ENCODE results near the gene VAV1. TPM values are rescaled to one million over a fixed set of nuclear protein-coding genes. Genes with fewer than 3 reads are reported as not detected.
A peak's percentile ranks its signal among the peaks of the same experiment; 100 is the strongest.

VAV1 gene
- total and polyA plus RNA-seq, 2 of the 13 experiments (the other 11 are each of a cell fraction or from before 2014, with no cell fraction given) = not detected

DNA sequence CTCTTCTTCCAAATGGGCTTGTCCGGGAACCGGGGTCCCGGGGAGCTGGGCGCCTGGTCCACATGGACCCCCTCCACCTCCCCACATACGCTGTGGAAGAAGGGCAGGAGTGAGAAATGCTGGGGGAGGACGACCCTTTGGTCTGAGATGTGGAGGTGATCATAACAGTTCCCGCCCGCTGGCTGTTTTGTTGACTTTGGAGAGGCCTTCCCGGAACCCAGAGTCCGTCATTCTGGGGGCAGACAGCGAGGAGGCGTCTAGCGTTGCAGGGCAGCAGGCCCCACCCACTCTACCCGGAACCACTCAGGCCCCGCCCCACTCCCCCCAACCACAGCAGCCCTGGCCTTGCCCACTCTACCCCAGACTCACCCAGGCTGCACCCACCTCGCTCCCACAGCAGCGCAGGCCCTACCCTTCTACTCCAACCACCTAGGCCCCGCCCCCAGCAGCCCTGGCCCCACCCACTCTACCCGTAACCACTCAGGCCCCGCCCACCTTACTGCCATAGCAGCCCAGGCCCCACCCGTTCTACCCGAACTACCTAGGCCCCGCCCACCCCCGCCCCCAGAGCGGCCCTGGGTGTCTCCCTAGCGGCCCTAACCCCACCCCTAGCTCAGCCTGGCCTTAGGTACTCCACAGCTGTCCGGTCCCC is 42.2 kb upstream of the VAV1 start (continued):
- TF ChIP-seq KIAA2018 (CRISPR knock-in tag; IDR thresholded peaks at IDR 0.05; ENCODE audit: borderline replicate concordance) = no peak
- no peak for TF ChIP-seq HHEX (CRISPR knock-in tag; IDR thresholded peaks at IDR 0.05)
- peak; percentile 77; the same call in 1 of the 2 replicates for TF ChIP-seq KAT8 (CRISPR knock-in tag; IDR thresholded peaks at IDR 0.05)
- TF ChIP-seq ZNF292 (CRISPR knock-in tag; IDR thresholded peaks at IDR 0.05; ENCODE audit: borderline replicate concordance, low read depth) = no peak
- TF ChIP-seq ZNF143 (CRISPR knock-in tag; IDR thresholded peaks at IDR 0.05) = peak; percentile 36; the same call in 1 of the 2 replicates
- peak; percentile 86; the same call in 1 of the 2 replicates for TF ChIP-seq ETV5 (CRISPR knock-in tag; IDR thresholded peaks at IDR 0.05; ENCODE audit: borderline replicate concordance)
- TF ChIP-seq ZNF780A (CRISPR knock-in tag; IDR thresholded peaks at IDR 0.05) = no peak
- no peak for TF ChIP-seq SMAD9 (CRISPR knock-in tag; IDR thresholded peaks at IDR 0.05)
- TF ChIP-seq, protein P1, sequence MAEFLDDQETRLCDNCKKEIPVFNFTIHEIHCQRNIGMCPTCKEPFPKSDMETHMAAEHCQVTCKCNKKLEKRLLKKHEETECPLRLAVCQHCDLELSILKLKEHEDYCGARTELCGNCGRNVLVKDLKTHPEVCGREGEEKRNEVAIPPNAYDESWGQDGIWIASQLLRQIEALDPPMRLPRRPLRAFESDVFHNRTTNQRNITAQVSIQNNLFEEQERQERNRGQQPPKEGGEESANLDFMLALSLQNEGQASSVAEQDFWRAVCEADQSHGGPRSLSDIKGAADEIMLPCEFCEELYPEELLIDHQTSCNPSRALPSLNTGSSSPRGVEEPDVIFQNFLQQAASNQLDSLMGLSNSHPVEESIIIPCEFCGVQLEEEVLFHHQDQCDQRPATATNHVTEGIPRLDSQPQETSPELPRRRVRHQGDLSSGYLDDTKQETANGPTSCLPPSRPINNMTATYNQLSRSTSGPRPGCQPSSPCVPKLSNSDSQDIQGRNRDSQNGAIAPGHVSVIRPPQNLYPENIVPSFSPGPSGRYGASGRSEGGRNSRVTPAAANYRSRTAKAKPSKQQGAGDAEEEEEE (CRISPR knock-in tag; IDR thresholded peaks at IDR 0.05; ENCODE audit: borderline replicate concordance) = no peak
- TF ChIP-seq CC2D1A (CRISPR knock-in tag; IDR thresholded peaks at IDR 0.05) = no peak
- no peak for TF ChIP-seq ZNF704 (CRISPR knock-in tag; IDR thresholded peaks at IDR 0.05; ENCODE audit: borderline replicate concordance)
- TF ChIP-seq WIZ (CRISPR knock-in tag; IDR thresholded peaks at IDR 0.05) = no peak
- TF ChIP-seq, protein P2, sequence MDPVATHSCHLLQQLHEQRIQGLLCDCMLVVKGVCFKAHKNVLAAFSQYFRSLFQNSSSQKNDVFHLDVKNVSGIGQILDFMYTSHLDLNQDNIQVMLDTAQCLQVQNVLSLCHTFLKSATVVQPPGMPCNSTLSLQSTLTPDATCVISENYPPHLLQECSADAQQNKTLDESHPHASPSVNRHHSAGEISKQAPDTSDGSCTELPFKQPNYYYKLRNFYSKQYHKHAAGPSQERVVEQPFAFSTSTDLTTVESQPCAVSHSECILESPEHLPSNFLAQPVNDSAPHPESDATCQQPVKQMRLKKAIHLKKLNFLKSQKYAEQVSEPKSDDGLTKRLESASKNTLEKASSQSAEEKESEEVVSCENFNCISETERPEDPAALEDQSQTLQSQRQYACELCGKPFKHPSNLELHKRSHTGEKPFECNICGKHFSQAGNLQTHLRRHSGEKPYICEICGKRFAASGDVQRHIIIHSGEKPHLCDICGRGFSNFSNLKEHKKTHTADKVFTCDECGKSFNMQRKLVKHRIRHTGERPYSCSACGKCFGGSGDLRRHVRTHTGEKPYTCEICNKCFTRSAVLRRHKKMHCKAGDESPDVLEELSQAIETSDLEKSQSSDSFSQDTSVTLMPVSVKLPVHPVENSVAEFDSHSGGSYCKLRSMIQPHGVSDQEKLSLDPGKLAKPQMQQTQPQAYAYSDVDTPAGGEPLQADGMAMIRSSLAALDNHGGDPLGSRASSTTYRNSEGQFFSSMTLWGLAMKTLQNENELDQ (CRISPR knock-in tag; IDR thresholded peaks at IDR 0.05; ENCODE audit: borderline replicate concordance) = no peak
